K562 (cell line): Measurements from ENCODE around the gene ADGRD1. TPM values are rescaled to one million over a fixed set of nuclear protein-coding genes. Genes with fewer than 3 reads are reported as not detected.

Source experiments
- CTCFL ChIP-seq: IDR thresholded peaks from 2 replicates; pipeline ENCODE4 v1.6.1; 2011; ENCODE audit warnings: borderline replicate concordance, low read depth, mild to moderate bottlenecking, moderate library complexity, low read length; ENCODE audit not compliant: insufficient read depth, poor library complexity, severe bottlenecking
- DNMT1 ChIP-seq: fragments of 450-650 bp; IDR thresholded peaks from 2 replicates; pipeline ENCODE4 v1.6.1; 2016; ENCODE audit warnings: antibody characterized with exemption, mild to moderate bottlenecking
- MGA ChIP-seq: fragments of 450-650 bp; IDR thresholded peaks from 2 replicates; pipeline ENCODE4 v1.6.1; 2016; ENCODE audit warnings: mild to moderate bottlenecking, moderate library complexity
- polyA plus RNA-seq, 8 experiments: library from polyadenylated mRNA; depleted of rRNA in 4 of 8; stranded (reverse) in 5 of 8; unstranded in 3 of 8; fragments of >200 nt; fragmentation: Nextera tagmentation in 2 of 8; fragmentation: Illumina TruSeq in 1 of 8; extraction: Ambion mirVana in 2 of 8; extraction: Trizol in 1 of 8; gene quantifications; 2 replicates each; pipeline versions ENCODE4 v1.2.1 to v1.2.3, GENCODE V29; 2011 to 2014; ENCODE audit warnings: inconsistent platforms in 1 of 8, missing spikeins in 1 of 8
- total RNA-seq, 7 experiments: library from RNA; depleted of rRNA in 6 of 7; stranded (reverse); fragments of >200 nt in 6 of 7; fragmentation: Illumina TruSeq in 2 of 7; extraction: Trizol in 2 of 7; gene quantifications; 2 replicates each; pipeline versions ENCODE4 v1.2.1 to v1.2.3, GENCODE V29; 2011 to 2021; ENCODE audit warnings: low replicate concordance in 1 of 7

Gene ADGRD1
- total and polyA plus RNA-seq, 9 of the 15 experiments (the other 6 are each of a cell fraction or from before 2014, with no cell fraction given): 1.7 to 11.7 (median 3.3) TPM

DNA sequence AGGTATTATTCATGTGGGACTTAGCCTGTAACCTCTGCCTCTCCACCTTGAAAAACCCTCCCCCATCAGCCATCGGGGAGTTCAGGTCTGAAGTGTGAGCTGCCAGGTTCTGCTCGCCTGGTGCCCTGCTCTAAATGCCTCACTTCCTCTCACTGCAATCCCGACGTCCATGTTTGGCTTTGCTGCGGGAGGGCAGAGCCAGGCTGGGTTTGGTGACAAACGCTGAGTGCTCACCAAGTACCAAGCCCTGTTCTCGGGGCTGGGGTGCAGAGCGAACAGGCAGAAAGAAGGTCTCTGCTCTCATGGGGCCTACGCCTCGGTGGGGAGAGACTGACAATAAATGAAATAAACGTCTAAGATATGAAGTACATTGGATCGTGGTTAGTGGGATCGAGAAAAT lies 2.1 kb upstream of the ADGRD1 start (continued):
- TF ChIP-seq MGA (no peak), CTCFL (no peak), DNMT1 (no peak)
